Central memory CD4-positive, alpha-beta T cell (primary cell): ENCODE results near the gene BPTF.
"Not testable (repeated sequence)": the region's sequence is repeated elsewhere in the genome, so short reads cannot be mapped to it uniquely, and the experiment has no call there.

Experiments
- DNase-seq: peaks from one replicate; pipeline ENCODE4 v3.0.0; 2022
- total RNA-seq, 3 experiments: gene quantifications; one replicate each; lab custom pipeline; 2026; lab: John Stamatoyannopoulos, UW

BPTF gene
- total RNA-seq = 107 to 261 (median 226) reads per million in 3 experiments

GRCh38 chr17:67824735-67825626, at the start of gene BPTF:
TSS of gene BPTF (plus strand) at chr17:67825503. CDS start at chr17:67825725, 222 bp downstream.
- DNase-seq = peak; percentile 90

GRCh38 chr17:67779098-67779672, 46.1 kb upstream of the BPTF start:
- no peak for DNase-seq

GRCh38 chr17:67784364-67785121, 40.8 kb upstream of the BPTF start:
- DNase-seq = no peak

- no peak for DNase-seq
These were observed 40.2 kb upstream of the BPTF start for GRCh38 chr17:67785122-67785477.

- DNase-seq = no peak
These were observed 39.8 kb upstream of the BPTF start for GRCh38 chr17:67785504-67785903.

GRCh38 chr17:67800495-67800928, 24.8 kb upstream of the BPTF start:
- DNase-seq = peak; percentile 8

GRCh38 chr17:67801626-67802175, 23.6 kb upstream of the BPTF start:
- no peak for DNase-seq

- no peak for DNase-seq
These were observed 14.8 kb upstream of the BPTF start for GRCh38 chr17:67810464-67810863.

- not testable (repeated sequence) for DNase-seq
These were observed 12.9 kb upstream of the BPTF start for GRCh38 chr17:67812380-67812779.

- DNase-seq = no peak
These were observed 11.5 kb upstream of the BPTF start for GRCh38 chr17:67813803-67814180.

- no peak for DNase-seq
These were observed 6.9 kb upstream of the BPTF start for GRCh38 chr17:67818110-67819002.

GRCh38 chr17:67819722-67820121, 5.6 kb upstream of the BPTF start:
- DNase-seq = no peak

GRCh38 chr17:67821871-67822367, 3.4 kb upstream of the BPTF start:
- no peak for DNase-seq

GRCh38 chr17:67825627-67826601, 611 bp downstream of the BPTF start:
- peak; percentile 65 for DNase-seq

GRCh38 chr17:67829331-67829730, 4.0 kb downstream of the BPTF start:
- peak; percentile 13 for DNase-seq

- DNase-seq = no peak
These were observed 5.1 kb downstream of the BPTF start for GRCh38 chr17:67830440-67830839.

- DNase-seq = no peak
These were observed 6.0 kb downstream of the BPTF start for GRCh38 chr17:67831268-67831667.

- DNase-seq = no peak
These were observed 7.8 kb downstream of the BPTF start for GRCh38 chr17:67833134-67833533.

- DNase-seq = no peak
These were observed 8.8 kb downstream of the BPTF start for GRCh38 chr17:67833946-67834631.

- no peak for DNase-seq
These were observed 9.3 kb downstream of the BPTF start for GRCh38 chr17:67834634-67835033.
